Skeletal muscle tissue (tissue), 4 donors: ENCODE data around the gene MTHFD1L. TPM values are rescaled to one million over a fixed set of nuclear protein-coding genes. Genes with fewer than 3 reads are reported as not detected.

Experiments
- H3K27ac ChIP-seq: one replicate; pipeline ENCODE4 v1.7.0; 2013; ENCODE audit warnings: mild to moderate bottlenecking, low read depth, low read length, inconsistent platforms
- H3K27me3 ChIP-seq, 3 donors: one replicate each; pipeline ENCODE4 v1.7.0; 2013; ENCODE audit warnings: low read length in 3 of 3; ENCODE audit not compliant: control insufficient read depth in 3 of 3, insufficient read depth in 3 of 3
- H3K36me3 ChIP-seq, 3 donors: one replicate each; pipeline ENCODE4 v1.7.0; 2013; ENCODE audit warnings: low read length in 3 of 3; ENCODE audit not compliant: control insufficient read depth in 3 of 3, insufficient read depth in 3 of 3
- H3K4me1 ChIP-seq, 3 donors: one replicate each; pipeline ENCODE4 v1.7.0; 2013; ENCODE audit warnings: low read length in 3 of 3, mild to moderate bottlenecking in 3 of 3; ENCODE audit not compliant: control insufficient read depth in 3 of 3, insufficient read depth in 3 of 3
- H3K4me3 ChIP-seq, 3 donors: one replicate each; pipeline ENCODE4 v1.7.0; 2013; ENCODE audit warnings: low read length in 3 of 3
- H3K9ac ChIP-seq, 3 donors: one replicate each; pipeline ENCODE4 v1.7.0; 2013; ENCODE audit warnings: low read length in 3 of 3, mild to moderate bottlenecking in 3 of 3, moderate library complexity in 2 of 3, low read depth in 1 of 3
- H3K9me3 ChIP-seq, 3 donors: one replicate each; pipeline ENCODE4 v1.7.0; 2013; ENCODE audit warnings: low read length in 3 of 3; ENCODE audit not compliant: control insufficient read depth in 3 of 3
- total RNA-seq: library from RNA; depleted of rRNA; stranded (reverse); fragments of >200 nt; gene quantifications from one replicate; pipeline ENCODE4 v1.2.3, GENCODE V29; 2014
- donor health status: Osteomylitis.

MTHFD1L gene
- total RNA-seq, 1 donor from 2014 or later = 15.1 TPM

GRCh38 chr6:150977281-150977680 is 111.8 kb downstream of the MTHFD1L start:
- H3K27ac ChIP-seq = no peak overlapping the region
- no peaks in the 10 kb centered on the region for H3K4me1 ChIP-seq
- no peaks in the 10 kb centered on the region for H3K27me3 ChIP-seq
- H3K9me3 ChIP-seq = no peaks in the 10 kb centered on the region
- H3K4me3 ChIP-seq = no peak overlapping the region
- no peak overlapping the region for H3K9ac ChIP-seq
- H3K36me3 ChIP-seq = no peaks in the 10 kb centered on the region

- Histone ChIP-seq H3K9ac (no peak overlapping the region), H3K36me3 (no peaks in the 10 kb centered on the region)
Observed at GRCh38 chr6:150978624-150979023, 113.1 kb downstream of the MTHFD1L start.

GRCh38 chr6:150979826-150980350 is 114.4 kb downstream of the MTHFD1L start:
- H3K27ac ChIP-seq = no peak overlapping the region
- H3K4me3 ChIP-seq = no peak overlapping the region
- no peaks in the 10 kb centered on the region for H3K36me3 ChIP-seq
- H3K4me1 ChIP-seq = no peaks in the 10 kb centered on the region
- no peaks in the 10 kb centered on the region for H3K9me3 ChIP-seq
- no peak overlapping the region for H3K9ac ChIP-seq
- no peaks in the 10 kb centered on the region for H3K27me3 ChIP-seq

More at GRCh38 chr6:150978624-150979023, 113.1 kb downstream of the MTHFD1L start:
- no peak overlapping the region for H3K27ac ChIP-seq
- no peaks in the 10 kb centered on the region for H3K9me3 ChIP-seq
- no peak overlapping the region for H3K4me3 ChIP-seq
- no peaks in the 10 kb centered on the region for H3K27me3 ChIP-seq
- H3K4me1 ChIP-seq = no peaks in the 10 kb centered on the region

GRCh38 chr6:150981095-150981494 is 115.6 kb downstream of the MTHFD1L start:
- no peaks in the 10 kb centered on the region for H3K36me3 ChIP-seq
- H3K9me3 ChIP-seq = no peaks in the 10 kb centered on the region
- H3K4me1 ChIP-seq = no peaks in the 10 kb centered on the region
- no peak overlapping the region for H3K27ac ChIP-seq
- H3K9ac ChIP-seq = no peak overlapping the region
- H3K27me3 ChIP-seq = no peaks in the 10 kb centered on the region
- no peak overlapping the region for H3K4me3 ChIP-seq

- no peaks in the 10 kb centered on the region for H3K27me3 ChIP-seq
- H3K4me1 ChIP-seq = no peaks in the 10 kb centered on the region
- H3K36me3 ChIP-seq = no peaks in the 10 kb centered on the region
- no peak overlapping the region for H3K9ac ChIP-seq
- H3K9me3 ChIP-seq = no peaks in the 10 kb centered on the region
- H3K27ac ChIP-seq = no peak overlapping the region
- H3K4me3 ChIP-seq = no peak overlapping the region
Observed at GRCh38 chr6:150981669-150982068, 116.2 kb downstream of the MTHFD1L start.

- no peak overlapping the region for H3K4me3 ChIP-seq
- no peaks in the 10 kb centered on the region for H3K9me3 ChIP-seq
- H3K27me3 ChIP-seq = no peaks in the 10 kb centered on the region
- H3K36me3 ChIP-seq = no peaks in the 10 kb centered on the region
- H3K4me1 ChIP-seq = no peaks in the 10 kb centered on the region
- H3K27ac ChIP-seq = no peak overlapping the region
- no peak overlapping the region for H3K9ac ChIP-seq
Observed at GRCh38 chr6:150987371-150987828, 121.9 kb downstream of the MTHFD1L start.

- Histone ChIP-seq H3K4me3 (no peak overlapping the region), H3K9ac (no peak overlapping the region), H3K9me3 (no peaks in the 10 kb centered on the region), H3K4me1 (no peaks in the 10 kb centered on the region), H3K27me3 (no peaks in the 10 kb centered on the region), H3K36me3 (no peaks in the 10 kb centered on the region), H3K27ac (no peak overlapping the region)
Observed at GRCh38 chr6:150987855-150988464, 122.5 kb downstream of the MTHFD1L start.

GRCh38 chr6:150991487-150991886 is 126.0 kb downstream of the MTHFD1L start:
- peaks cover 0 to 3% (median 0%) of the 10 kb centered on the region in 3 donors for H3K9me3 ChIP-seq
- H3K27me3 ChIP-seq = no peaks in the 10 kb centered on the region
- no peak overlapping the region for H3K4me3 ChIP-seq
- no peaks in the 10 kb centered on the region for H3K4me1 ChIP-seq
- H3K36me3 ChIP-seq = no peaks in the 10 kb centered on the region
- no peak overlapping the region for H3K9ac ChIP-seq
- H3K27ac ChIP-seq = no peak overlapping the region

- H3K4me1 ChIP-seq = no peaks in the 10 kb centered on the region
- H3K9ac ChIP-seq = no peak overlapping the region
- H3K27ac ChIP-seq = no peak overlapping the region
- peaks cover 0 to 3% (median 0%) of the 10 kb centered on the region in 3 donors for H3K9me3 ChIP-seq
- no peaks in the 10 kb centered on the region for H3K27me3 ChIP-seq
- H3K4me3 ChIP-seq = no peak overlapping the region
- no peaks in the 10 kb centered on the region for H3K36me3 ChIP-seq
Observed at GRCh38 chr6:150992262-150992661, 126.8 kb downstream of the MTHFD1L start.

GRCh38 chr6:150992703-150993102 is 127.2 kb downstream of the MTHFD1L start:
- H3K27me3 ChIP-seq = no peaks in the 10 kb centered on the region
- H3K9ac ChIP-seq = no peak overlapping the region
- no peaks in the 10 kb centered on the region for H3K36me3 ChIP-seq
- no peak overlapping the region for H3K27ac ChIP-seq
- H3K4me1 ChIP-seq = no peaks in the 10 kb centered on the region
- peaks cover 0 to 3% (median 0%) of the 10 kb centered on the region in 3 donors for H3K9me3 ChIP-seq
- no peak overlapping the region for H3K4me3 ChIP-seq
